SU-DHL-6 (cell line): ENCODE data around the gene ZMYND8.

Experiments
- H2AFZ ChIP-seq: fragments of 200-600 bp; sonication (generic); 2 replicates; pipeline ENCODE4 v1.6.1; 2014; ENCODE audit warnings: low read depth, mild to moderate bottlenecking, moderate library complexity, mixed read lengths, antibody characterized with exemption, low read length; ENCODE audit not compliant: severe bottlenecking
- H3F3A ChIP-seq: fragments of 200-600 bp; shearing (Covaris generic); 2 replicates; pipeline ENCODE4 v1.6.0; 2016; ENCODE audit warnings: antibody characterized with exemption, mild to moderate bottlenecking; ENCODE audit not compliant: insufficient read depth
- H3K27ac ChIP-seq: fragments of 200-600 bp; sonication (generic); 2 replicates; pipeline ENCODE4 v1.5.1; 2016; ENCODE audit warnings: low read depth, mild to moderate bottlenecking, low read length, moderate library complexity, mixed read lengths
- H3K27me3 ChIP-seq: fragments of 200-600 bp; sonication (generic), shearing (Covaris generic); 2 replicates; pipeline ENCODE4 v1.6.0; 2014; ENCODE audit warnings: mild to moderate bottlenecking, low read length
- H3K36me3 ChIP-seq: fragments of 200-600 bp; sonication (generic); 2 replicates; pipeline ENCODE4 v1.6.1; 2014; ENCODE audit warnings: mild to moderate bottlenecking, low read length, mixed read lengths
- H3K4me2 ChIP-seq: fragments of 300-600, 200-600 bp; shearing (Covaris generic), sonication (generic); 2 replicates; pipeline ENCODE4 v1.6.0; 2014; ENCODE audit warnings: low read length, low read depth, mild to moderate bottlenecking; ENCODE audit not compliant: poor library complexity, severe bottlenecking
- H3K4me3 ChIP-seq: fragments of 200-600 bp; sonication (generic); 2 replicates; pipeline ENCODE4 v1.5.1; 2014; ENCODE audit warnings: antibody characterized with exemption, low read length, mild to moderate bottlenecking, mixed read lengths; ENCODE audit not compliant: insufficient read depth, poor library complexity, severe bottlenecking
- H3K79me2 ChIP-seq: fragments of 200-600 bp; sonication (generic); 2 replicates; pipeline ENCODE4 v1.6.1; 2014; ENCODE audit warnings: mild to moderate bottlenecking, low read length, moderate library complexity; ENCODE audit not compliant: insufficient read depth
- H3K9ac ChIP-seq: fragments of 200-600 bp; sonication (generic); 2 replicates; pipeline ENCODE4 v1.7.0; 2014; ENCODE audit warnings: mild to moderate bottlenecking, low read length
- H3K9me2 ChIP-seq: fragments of 200-600 bp; sonication (generic); replicated peaks from 2 replicates; pipeline ENCODE4 v1.6.1; 2014; ENCODE audit warnings: low read length; ENCODE audit not compliant: insufficient read depth
- H3K9me3 ChIP-seq: fragments of 200-600 bp; sonication (generic); 2 replicates; pipeline ENCODE4 v1.6.1; 2014; ENCODE audit warnings: low read length, mixed read lengths; ENCODE audit not compliant: insufficient read depth
- H4K20me1 ChIP-seq: fragments of 200-600 bp; sonication (generic); 2 replicates; pipeline ENCODE4 v1.6.1; 2014; ENCODE audit warnings: low read depth, mild to moderate bottlenecking, antibody characterized with exemption, low read length, moderate library complexity, mixed read lengths
- CTCF ChIP-seq: fragments of 200-600 bp; sonication (generic); IDR thresholded peaks from one replicate; pipeline ENCODE4 v1.5.1; 2017; ENCODE audit warnings: antibody characterized with exemption, mild to moderate bottlenecking, low read length, moderate library complexity; ENCODE audit not compliant: insufficient read depth, poor library complexity, severe bottlenecking
- EZH2phosphoT487 ChIP-seq: fragments of 200-600 bp; sonication (generic), shearing (Covaris generic); conservative IDR thresholded peaks from 2 replicates; pipeline ENCODE4 v1.6.1; 2018; ENCODE audit warnings: mild to moderate bottlenecking, antibody characterized with exemption, low read length, moderate library complexity, mixed read lengths

Gene ZMYND8

GRCh38 chr20:47198996-47199552 lies 157.4 kb downstream of the ZMYND8 start:
- Histone ChIP-seq H3K27ac (no peak overlapping the region), H3K27me3 (no peaks in the 10 kb centered on the region), H4K20me1 (no peaks in the 10 kb centered on the region), H3K9me2 (no peaks in the 10 kb centered on the region), H3K4me3 (no peak overlapping the region), H3K36me3 (no peaks in the 10 kb centered on the region), H3K9ac (no peak overlapping the region), H3K4me2 (no peak overlapping the region), H2AFZ (no peak overlapping the region), H3K9me3 (no peaks in the 10 kb centered on the region), H3F3A (no peaks in the 10 kb centered on the region), H3K79me2 (no peaks in the 10 kb centered on the region)
- TF ChIP-seq EZH2phosphoT487 = no peak
- no peak for TF ChIP-seq CTCF

GRCh38 chr20:47198254-47198671 lies 158.2 kb downstream of the ZMYND8 start:
- no peaks in the 10 kb centered on the region for H3K79me2 ChIP-seq
- H3K9me2 ChIP-seq = no peaks in the 10 kb centered on the region
- no peaks in the 10 kb centered on the region for H3K9me3 ChIP-seq
- H3K9ac ChIP-seq = no peak overlapping the region
- no peaks in the 10 kb centered on the region for H3F3A ChIP-seq
- H4K20me1 ChIP-seq = no peaks in the 10 kb centered on the region
- H2AFZ ChIP-seq = no peak overlapping the region
- TF ChIP-seq EZH2phosphoT487 = no peak
- no peak for TF ChIP-seq CTCF
- H3K27ac ChIP-seq = no peak overlapping the region
- H3K36me3 ChIP-seq = no peaks in the 10 kb centered on the region
- H3K4me2 ChIP-seq = no peak overlapping the region
- H3K27me3 ChIP-seq = no peaks in the 10 kb centered on the region
- H3K4me3 ChIP-seq = no peak overlapping the region

GRCh38 chr20:47196091-47197081 lies 160.1 kb downstream of the ZMYND8 start:
- peak overlapping the region; percentile 44 for H3K4me2 ChIP-seq
- H2AFZ ChIP-seq = peak overlapping the region; percentile 97
- no peaks in the 10 kb centered on the region for H4K20me1 ChIP-seq
- H3K27me3 ChIP-seq = no peaks in the 10 kb centered on the region
- H3F3A ChIP-seq = no peaks in the 10 kb centered on the region
- H3K79me2 ChIP-seq = no peaks in the 10 kb centered on the region
- no peaks in the 10 kb centered on the region for H3K9me3 ChIP-seq
- H3K27ac ChIP-seq = no peak overlapping the region
- peak overlapping the region; percentile 27; the same call in 1 of the 2 replicates for H3K9ac ChIP-seq
- H3K36me3 ChIP-seq = no peaks in the 10 kb centered on the region
- TF ChIP-seq EZH2phosphoT487 (no peak), CTCF (peak; percentile 91)
- H3K9me2 ChIP-seq = no peaks in the 10 kb centered on the region
- H3K4me3 ChIP-seq = no peak overlapping the region
